HG02884 (cell line): ENCODE results near the gene HRK.
A peak's percentile ranks its signal among the peaks of the same experiment; 100 is the strongest.
"Not testable (repeated sequence)": the region's sequence is repeated elsewhere in the genome, so short reads cannot be mapped to it uniquely, and the experiment has no call there.

Source experiments
- ATAC-seq: cut with Tn5 transposase; IDR thresholded peaks from one replicate; pipeline ENCODE4 v1.9.1; 2021; ENCODE audit warnings: mild to moderate bottlenecking, moderate library complexity; ENCODE audit not compliant: unreplicated experiment

Gene HRK

GRCh38 chr12:116821291-116821690, 60.0 kb downstream of the HRK start:
- ATAC-seq, result no peak

GRCh38 chr12:116820064-116820656, 61.1 kb downstream of the HRK start:
- no peak for ATAC-seq

GRCh38 chr12:116818948-116819832, 62.1 kb downstream of the HRK start:
- peak; percentile 76 for ATAC-seq

- ATAC-seq, result no peak
These were observed 62.8 kb downstream of the HRK start for GRCh38 chr12:116818341-116818856.

- ATAC-seq, result not testable (repeated sequence)
These were observed 66.5 kb downstream of the HRK start for GRCh38 chr12:116814766-116815165.

GRCh38 chr12:116813271-116814041, 67.8 kb downstream of the HRK start:
- ATAC-seq, result no peak

- no peak for ATAC-seq
These were observed 69.0 kb downstream of the HRK start for GRCh38 chr12:116812238-116812637.

- ATAC-seq, result no peak
These were observed 72.8 kb downstream of the HRK start for GRCh38 chr12:116808113-116809105.

GRCh38 chr12:116807546-116807945, 73.7 kb downstream of the HRK start:
- no peak for ATAC-seq

GRCh38 chr12:116806845-116807440, 74.3 kb downstream of the HRK start:
- ATAC-seq, result no peak
